ENCODE results near the gene MEA1.

Gene MEA1

DNA sequence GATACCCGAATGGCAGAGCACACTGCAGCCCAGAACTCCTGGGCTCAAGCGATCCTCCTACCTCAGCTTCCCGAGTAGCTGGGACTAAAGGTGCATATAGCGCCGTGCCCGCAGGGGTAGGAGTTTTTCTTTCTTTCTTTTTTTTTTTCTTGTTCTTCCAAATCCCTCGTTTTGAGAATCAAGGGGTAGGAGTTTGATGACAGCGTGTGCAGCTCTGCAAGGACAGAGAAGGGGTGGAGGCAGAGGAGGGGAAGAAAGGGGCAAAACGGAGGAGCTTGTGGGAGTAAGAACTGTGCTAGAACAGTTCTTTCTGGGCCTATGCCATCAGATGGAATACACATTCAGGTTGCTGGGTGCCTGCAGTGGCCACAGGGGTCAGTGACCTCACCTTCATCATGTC, 23.0 kb upstream of the MEA1 start:
- Histone ChIP-seq H3K9me3 (no peaks in the 10 kb centered on the region), H3K27me3 (no peaks in the 10 kb centered on the region), H3K4me1 (peaks cover 0 to 5% (median 0%) of the 10 kb centered on the region in 4 donors), H3K36me3 (peaks cover 4 to 99% (median 38%) of the 10 kb centered on the region in 3 donors), H3K4me3 (no peak overlapping the region), H3K27ac (no peak overlapping the region)
- no peak for DNase-seq
- intact Hi-C loops (cut with DNase I; ENCODE audit: low total_unique reads), result no loop called here
- TF ChIP-seq CTCF (IDR thresholded peaks at IDR 0.05), result no peak

GRCh38 chr6:43035495-43036194, 21.9 kb upstream of the MEA1 start:
- Histone ChIP-seq H3K27me3 (no peaks in the 10 kb centered on the region), H3K4me3 (no peak overlapping the region), H3K9me3 (no peaks in the 10 kb centered on the region), H3K27ac (no peak overlapping the region), H3K36me3 (peaks cover 12 to 100% (median 43%) of the 10 kb centered on the region in 3 donors), H3K4me1 (peaks cover 0 to 5% (median 0%) of the 10 kb centered on the region in 4 donors)
- no peak for DNase-seq
- intact Hi-C loops (cut with DNase I; ENCODE audit: low total_unique reads), result no loop called here
- no peak for TF ChIP-seq CTCF (IDR thresholded peaks at IDR 0.05)

DNA sequence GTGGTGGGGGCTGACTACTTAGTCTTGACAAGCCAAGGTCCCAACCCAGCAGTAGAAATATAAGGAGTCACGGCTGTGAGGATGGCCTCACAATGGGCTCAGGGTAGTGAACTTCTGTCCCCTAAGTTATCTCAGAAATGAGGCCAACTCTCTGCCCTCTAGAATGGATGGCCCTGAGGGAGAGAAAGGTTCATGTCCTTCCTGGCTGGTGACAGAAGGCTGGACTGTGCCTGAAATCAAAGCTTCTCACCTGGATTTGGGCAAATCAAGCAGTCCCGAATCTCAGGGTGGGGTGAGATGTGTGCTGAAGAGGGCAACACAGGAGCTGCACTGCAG, 20.4 kb upstream of the MEA1 start:
- Histone ChIP-seq H3K27ac (no peak overlapping the region), H3K27me3 (no peaks in the 10 kb centered on the region), H3K4me1 (peaks cover 0 to 5% (median 0%) of the 10 kb centered on the region in 4 donors), H3K4me3 (no peak overlapping the region), H3K36me3 (peaks cover 21 to 100% (median 51%) of the 10 kb centered on the region in 3 donors), H3K9me3 (no peaks in the 10 kb centered on the region)
- TF ChIP-seq CTCF (IDR thresholded peaks at IDR 0.05), result no peak
- intact Hi-C loops (cut with DNase I; ENCODE audit: low total_unique reads), result no loop called here
- no peak for DNase-seq

DNA sequence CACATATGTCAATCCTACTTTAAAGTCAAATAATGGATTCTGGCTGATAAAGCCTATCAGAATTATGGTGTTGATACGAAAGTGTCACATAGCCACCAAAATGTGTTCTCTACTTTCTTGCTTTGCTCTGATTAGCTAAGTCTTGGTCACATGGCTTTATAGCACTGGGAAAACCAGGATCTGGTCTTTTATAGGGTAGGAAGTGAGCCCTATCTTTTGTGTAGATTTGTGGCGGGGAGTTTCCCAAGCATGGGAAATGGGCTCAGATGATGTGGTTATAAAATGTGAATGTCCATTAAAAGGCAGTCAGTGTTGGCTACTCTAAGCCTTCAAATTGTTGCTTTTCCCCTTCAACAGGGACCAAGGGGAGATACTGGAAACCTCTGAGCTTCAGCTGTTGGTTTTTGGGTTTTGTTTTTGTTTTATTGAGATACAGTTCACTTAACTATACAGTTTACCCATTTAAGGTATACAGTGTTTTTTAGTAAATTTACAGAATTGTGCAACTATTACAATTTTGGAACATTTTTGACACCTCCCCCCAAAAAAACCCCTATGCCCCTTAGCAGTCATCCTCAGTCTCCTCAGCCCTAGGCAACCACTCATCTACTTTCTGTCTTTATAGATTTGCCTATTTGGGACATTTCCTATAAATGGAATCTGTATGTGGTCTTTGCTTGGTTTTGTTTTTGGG, 19.9 kb upstream of the MEA1 start:
- DNase-seq, result no peak
- Histone ChIP-seq H3K27me3 (no peaks in the 10 kb centered on the region), H3K9me3 (no peaks in the 10 kb centered on the region), H3K4me1 (peaks cover 0 to 5% (median 0%) of the 10 kb centered on the region in 4 donors), H3K4me3 (no peak overlapping the region), H3K36me3 (peaks cover 26 to 100% (median 53%) of the 10 kb centered on the region in 3 donors), H3K27ac (no peak overlapping the region)
- no peak for TF ChIP-seq CTCF (IDR thresholded peaks at IDR 0.05)
- intact Hi-C loops (cut with DNase I; ENCODE audit: low total_unique reads), result no loop called here

GRCh38 chr6:43032326-43032725, 18.6 kb upstream of the MEA1 start:
- TF ChIP-seq CTCF (IDR thresholded peaks at IDR 0.05), result no peak
- no peak for DNase-seq
- Histone ChIP-seq H3K4me3 (no peak overlapping the region), H3K9me3 (no peaks in the 10 kb centered on the region), H3K4me1 (peaks cover 0 to 5% (median 0%) of the 10 kb centered on the region in 4 donors), H3K27me3 (no peaks in the 10 kb centered on the region), H3K27ac (no peak overlapping the region), H3K36me3 (peaks cover 39 to 100% (median 53%) of the 10 kb centered on the region in 3 donors)
- intact Hi-C loops (cut with DNase I; ENCODE audit: low total_unique reads), result no loop called here

Data from tibial artery (tissue), 4 donors.